Activated CD8-positive, alpha-beta memory T cell treated with anti-CD3 and anti-CD28 coated beads, Interleukin-2, amount 10 ng/mL, durations not matched to agents 7 days and 5 days (primary cell): Measurements from ENCODE around the gene MIEN1. TPM values are rescaled to one million over a fixed set of nuclear protein-coding genes. Genes with fewer than 3 reads are reported as not detected.
"Not testable (repeated sequence)": the region's sequence is repeated elsewhere in the genome, so short reads cannot be mapped to it uniquely, and the experiment has no call there.

ENCODE experiments used
- ATAC-seq: fragments of 150-1000 bp; cut with Tn5 transposase; one replicate; pipeline ENCODE4 v1.10.0; 2021; ENCODE audit warnings: moderate library complexity
- CTCF ChIA-PET: fragments of 350-600 bp; sonication (Branson Sonifier 250); formaldehyde crosslinking; loops from one replicate; lab custom pipeline; 2021; ENCODE audit warnings: antibody characterized with exemption; lab: Charles Lee
- DNase-seq: peaks from one replicate; pipeline ENCODE4 v3.0.0-alpha.2; 2020
- H3K27ac Mint-ChIP-seq: one replicate; pipeline ENCODE4 v1.8.0; 2021; ENCODE audit warnings: mild to moderate bottlenecking, mixed read lengths
- H3K27me3 Mint-ChIP-seq: one replicate; pipeline ENCODE4 v1.8.0; 2021; ENCODE audit warnings: mixed read lengths
- H3K36me3 Mint-ChIP-seq: one replicate; pipeline ENCODE4 v1.8.0; 2021; ENCODE audit warnings: mild to moderate bottlenecking, mixed read lengths
- H3K4me1 Mint-ChIP-seq: one replicate; pipeline ENCODE4 v1.8.0; 2021; ENCODE audit warnings: mixed read lengths
- H3K4me3 Mint-ChIP-seq: one replicate; pipeline ENCODE4 v1.8.0; 2021; ENCODE audit warnings: mild to moderate bottlenecking, moderate library complexity, mixed read lengths
- H3K9me3 Mint-ChIP-seq: one replicate; pipeline ENCODE4 v1.8.0; 2022; ENCODE audit warnings: low read depth, mixed read lengths
- total RNA-seq, 2 experiments: library from RNA; stranded (reverse); gene quantifications; one replicate each; pipeline ENCODE4 v1.2.3, GENCODE V29; 2021

The MIEN1 gene
- total RNA-seq, 2 experiments from 2014 or later, result 45.9 to 46.8 TPM

DNA sequence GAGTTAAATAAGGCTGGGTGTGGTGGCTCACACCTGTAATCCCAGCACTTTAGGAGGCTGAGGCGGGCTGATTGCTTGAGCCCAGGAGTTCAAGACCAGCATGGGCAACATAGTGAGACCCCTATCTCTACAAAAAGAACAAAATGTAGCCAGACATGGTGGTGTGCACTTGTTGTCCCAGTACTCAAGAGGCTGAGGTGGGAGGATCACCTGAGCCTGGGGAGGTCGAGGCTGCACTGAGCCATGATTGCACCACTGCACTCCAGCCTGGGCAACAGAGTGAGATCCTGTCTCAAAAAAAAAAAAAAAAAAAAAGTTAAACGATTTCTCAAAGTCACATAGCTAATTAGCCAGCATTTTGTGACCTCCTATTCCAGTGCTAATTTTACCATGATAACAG, 33.8 kb upstream of the MIEN1 start:
- H3K27ac Mint-ChIP-seq, H3K4me3 Mint-ChIP-seq, ATAC-seq, DNase-seq, H3K27me3 Mint-ChIP-seq, H3K9me3 Mint-ChIP-seq: not testable (repeated sequence)
- CTCF ChIA-PET, result interaction anchor here (0.8 to 1.8 kb wide), 6 partner anchors 8 to 142 kb away, joined by 3 to 6 read pairs (median 3); no protein-coding TSS in a partner anchor
- Mint-ChIP-seq H3K4me1 (peaks cover 71% of the 10 kb centered on the region), H3K36me3 (peaks cover 73% of the 10 kb centered on the region)

DNA sequence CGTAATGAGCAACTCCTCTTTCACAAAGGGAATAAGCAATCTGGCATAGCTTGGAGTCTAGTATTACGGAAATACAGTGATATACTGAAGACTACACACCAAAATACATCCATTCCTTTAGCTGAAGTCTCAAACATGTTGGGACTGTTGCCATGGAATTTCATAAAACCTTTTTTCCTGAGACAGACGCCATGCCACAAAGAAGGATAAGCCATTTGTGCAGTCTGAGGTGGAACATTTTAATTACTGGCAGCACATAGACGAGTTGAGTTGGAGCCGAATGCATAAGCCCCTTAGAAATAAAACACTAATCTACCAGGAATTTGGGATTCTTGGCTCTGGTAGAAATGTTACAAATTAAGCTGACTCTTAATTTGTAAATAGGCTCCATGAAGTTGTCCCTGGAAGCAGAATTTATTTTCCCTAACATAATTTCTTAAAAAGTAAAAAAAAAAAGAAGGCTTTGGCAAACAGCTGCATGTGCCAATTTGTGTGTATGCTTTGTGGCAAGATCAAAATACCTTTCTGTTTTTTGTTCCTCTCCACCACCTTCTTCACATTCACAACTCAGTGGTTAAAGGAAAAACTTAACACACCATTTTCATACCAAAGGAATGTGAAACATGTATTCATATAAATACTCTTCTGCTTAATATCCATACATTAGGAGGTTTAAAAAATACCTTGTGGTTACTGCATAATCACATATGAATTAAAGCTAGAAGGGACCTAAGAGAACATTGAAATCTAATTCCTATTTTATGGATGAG, 32.9 kb upstream of the MIEN1 start:
- Mint-ChIP-seq H3K27ac (peak overlapping the region; percentile 1), H3K27me3 (no peaks in the 10 kb centered on the region), H3K4me3 (no peak overlapping the region), H3K36me3 (peaks cover 68% of the 10 kb centered on the region), H3K9me3 (no peaks in the 10 kb centered on the region), H3K4me1 (peaks cover 72% of the 10 kb centered on the region)
- ATAC-seq (no peak), DNase-seq (peak; percentile 9)
- CTCF ChIA-PET, result interaction anchor here (1.0 to 1.8 kb wide), 2 partner anchors 7 to 17 kb away, joined by 3 to 6 read pairs; no protein-coding TSS in a partner anchor

DNA sequence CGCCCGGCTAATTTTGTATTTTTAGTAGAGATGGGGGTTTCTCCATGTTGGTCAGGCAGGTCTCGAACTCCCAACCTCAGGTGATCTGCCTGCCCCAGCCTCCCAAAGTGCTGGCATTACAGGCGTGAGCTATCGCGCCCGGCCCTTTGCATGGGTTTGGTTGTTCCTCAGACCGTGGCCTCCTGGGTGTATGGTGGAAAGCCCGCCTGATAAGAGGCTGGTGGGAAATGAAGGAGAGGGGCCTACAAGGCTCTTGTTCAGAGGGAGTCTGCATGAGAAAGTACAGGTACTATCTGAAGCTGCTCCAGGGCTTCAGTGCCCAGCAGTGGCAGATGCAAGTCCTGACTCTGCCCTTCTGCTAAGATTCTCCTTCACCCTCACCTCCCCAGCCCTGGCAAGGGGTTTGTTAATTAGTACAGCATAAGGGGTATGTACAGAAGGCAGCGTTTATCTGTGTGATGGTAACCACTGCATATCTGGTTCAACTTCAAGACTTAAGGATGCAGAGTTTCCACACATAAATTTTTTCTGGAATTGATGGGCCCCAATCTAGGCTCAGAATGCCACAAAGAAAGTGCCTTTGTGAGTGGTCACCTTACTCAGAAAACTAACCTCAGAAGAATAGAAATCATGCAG, 31.6 kb upstream of the MIEN1 start:
- CTCF ChIA-PET, result interaction anchor here (1.3 kb wide), 2 partner anchors 8 to 140 kb away, joined by 3 to 5 read pairs; no protein-coding TSS in a partner anchor
- no peak overlapping the region for H3K4me3 Mint-ChIP-seq
- H3K27me3 Mint-ChIP-seq, result no peaks in the 10 kb centered on the region
- peaks cover 59% of the 10 kb centered on the region for H3K36me3 Mint-ChIP-seq
- no peaks in the 10 kb centered on the region for H3K9me3 Mint-ChIP-seq
- H3K4me1 Mint-ChIP-seq, result peaks cover 74% of the 10 kb centered on the region
- peak; percentile 36 for DNase-seq
- ATAC-seq, result no peak
- peak overlapping the region; percentile 13 for H3K27ac Mint-ChIP-seq

DNA sequence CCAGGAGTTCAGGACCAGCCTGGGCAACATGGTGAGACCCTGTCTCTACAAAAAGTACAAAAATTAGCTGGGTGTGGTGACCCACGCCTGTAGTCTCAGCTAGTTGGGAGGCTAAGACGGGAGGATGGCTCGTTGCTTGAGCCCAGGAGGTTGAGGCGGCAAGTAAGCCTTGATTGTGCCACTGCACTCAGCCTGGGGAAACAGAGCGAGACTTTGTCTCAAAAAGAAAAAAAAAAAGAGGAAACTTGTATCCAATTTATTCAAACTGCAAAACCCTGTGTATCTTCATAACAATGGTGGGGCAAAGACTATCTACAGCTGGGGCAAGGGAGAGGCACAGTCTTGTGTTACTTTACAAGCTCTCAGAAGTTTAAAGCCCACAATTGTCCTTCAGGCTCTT, 28.9 kb upstream of the MIEN1 start:
- peak overlapping the region; percentile 85 for H3K27ac Mint-ChIP-seq
- H3K4me1 Mint-ChIP-seq, result peaks cover 73% of the 10 kb centered on the region
- H3K4me3 Mint-ChIP-seq, result no peak overlapping the region
- ATAC-seq, result no peak
- CTCF ChIA-PET, result interaction anchor here (0.6 to 2.9 kb wide), 10 partner anchors 10 to 212 kb away, joined by 3 to 17 read pairs (median 5); partner anchors contain the start of gene IKZF3
- H3K27me3 Mint-ChIP-seq, result no peaks in the 10 kb centered on the region
- peaks cover 32% of the 10 kb centered on the region for H3K36me3 Mint-ChIP-seq
- H3K9me3 Mint-ChIP-seq, result no peaks in the 10 kb centered on the region
- DNase-seq, result no peak

DNA sequence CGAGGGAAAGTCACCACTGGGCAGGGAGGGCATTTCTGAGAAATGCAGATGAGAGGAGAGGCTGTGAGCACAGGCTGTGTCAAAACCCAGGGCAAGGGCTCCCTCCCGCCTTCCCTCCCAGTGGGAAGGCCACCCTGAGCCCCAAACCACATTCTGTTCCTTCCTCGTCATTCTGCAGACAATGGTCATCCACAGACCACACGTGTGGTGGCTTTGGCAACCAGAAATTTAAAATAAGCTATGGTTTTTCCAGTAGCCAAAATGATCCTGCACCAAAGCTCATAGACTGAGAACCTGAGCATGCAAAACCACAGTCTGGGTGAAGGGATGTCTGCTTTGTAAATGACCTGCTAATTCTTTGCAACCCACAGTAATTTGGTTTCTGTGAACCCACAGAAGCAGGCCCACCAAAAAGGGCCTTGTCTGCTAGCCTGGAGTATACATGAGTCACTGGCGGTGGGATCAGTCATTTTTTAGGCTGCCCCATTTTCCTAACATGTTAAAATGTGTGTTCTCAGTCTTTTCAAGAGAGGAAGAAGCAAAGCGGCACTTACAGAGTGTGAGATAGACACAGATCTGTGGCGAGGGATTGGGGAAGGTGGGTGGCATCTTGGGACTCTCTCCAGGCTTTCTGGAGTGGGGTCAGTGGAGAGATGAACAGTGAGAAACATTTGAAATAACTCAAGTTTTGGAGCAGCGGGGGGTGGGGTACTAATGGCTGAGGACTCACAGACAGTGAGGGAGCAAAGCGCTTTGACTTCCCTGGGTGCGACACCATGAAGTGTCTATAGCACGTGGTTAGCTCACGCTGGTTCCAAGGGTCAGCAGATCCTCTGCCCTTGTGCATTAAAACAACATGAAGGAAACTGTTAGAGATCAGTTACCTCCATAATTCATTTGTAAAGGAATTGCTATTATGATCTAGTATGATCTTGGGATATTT, 27.9 kb upstream of the MIEN1 start:
- peaks cover 76% of the 10 kb centered on the region for H3K4me1 Mint-ChIP-seq
- no peaks in the 10 kb centered on the region for H3K9me3 Mint-ChIP-seq
- CTCF ChIA-PET, result interaction anchor here (1.0 to 2.9 kb wide), 14 partner anchors 11 to 211 kb away, joined by 3 to 17 read pairs (median 4); partner anchors contain the start of gene IKZF3
- ATAC-seq (peak; percentile 23), DNase-seq (peak; percentile 91)
- peak overlapping the region; percentile 85 for H3K27ac Mint-ChIP-seq
- peak overlapping the region; percentile 27 for H3K4me3 Mint-ChIP-seq
- no peaks in the 10 kb centered on the region for H3K27me3 Mint-ChIP-seq
- peaks cover 26% of the 10 kb centered on the region for H3K36me3 Mint-ChIP-seq

DNA sequence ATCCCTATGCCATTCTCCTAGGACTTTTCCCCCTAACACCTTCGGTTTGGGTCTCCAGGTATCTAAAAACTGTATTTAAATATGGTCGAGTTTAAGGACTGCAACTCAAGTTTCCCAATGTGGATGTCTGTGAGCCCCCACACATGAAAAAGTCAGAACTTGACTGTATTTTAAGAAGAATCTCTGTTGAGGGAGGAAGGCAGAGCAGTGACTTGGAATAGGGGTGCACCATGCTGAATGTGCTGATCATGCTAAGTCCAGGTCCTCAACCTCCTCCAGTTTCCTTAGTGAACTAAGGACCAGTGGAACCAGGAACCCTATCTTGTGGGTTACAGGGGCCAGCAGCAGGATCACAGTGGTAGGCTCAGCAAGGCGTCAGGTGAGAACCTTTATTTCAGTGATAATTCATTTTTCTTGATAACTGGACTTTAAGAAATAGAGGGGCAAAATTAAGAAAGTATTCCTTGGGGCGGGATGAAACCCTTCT, 26.9 kb upstream of the MIEN1 start:
- Mint-ChIP-seq H3K4me1 (peaks cover 75% of the 10 kb centered on the region), H3K27me3 (no peaks in the 10 kb centered on the region), H3K4me3 (peak overlapping the region; percentile 27), H3K36me3 (peaks cover 19% of the 10 kb centered on the region), H3K27ac (peak overlapping the region; percentile 85), H3K9me3 (no peaks in the 10 kb centered on the region)
- DNase-seq (no peak), ATAC-seq (no peak)
- CTCF ChIA-PET, result interaction anchor here (1.3 to 4.1 kb wide), 7 partner anchors 13 to 136 kb away, joined by 3 to 30 read pairs (median 9); partner anchors contain the start of gene IKZF3

DNA sequence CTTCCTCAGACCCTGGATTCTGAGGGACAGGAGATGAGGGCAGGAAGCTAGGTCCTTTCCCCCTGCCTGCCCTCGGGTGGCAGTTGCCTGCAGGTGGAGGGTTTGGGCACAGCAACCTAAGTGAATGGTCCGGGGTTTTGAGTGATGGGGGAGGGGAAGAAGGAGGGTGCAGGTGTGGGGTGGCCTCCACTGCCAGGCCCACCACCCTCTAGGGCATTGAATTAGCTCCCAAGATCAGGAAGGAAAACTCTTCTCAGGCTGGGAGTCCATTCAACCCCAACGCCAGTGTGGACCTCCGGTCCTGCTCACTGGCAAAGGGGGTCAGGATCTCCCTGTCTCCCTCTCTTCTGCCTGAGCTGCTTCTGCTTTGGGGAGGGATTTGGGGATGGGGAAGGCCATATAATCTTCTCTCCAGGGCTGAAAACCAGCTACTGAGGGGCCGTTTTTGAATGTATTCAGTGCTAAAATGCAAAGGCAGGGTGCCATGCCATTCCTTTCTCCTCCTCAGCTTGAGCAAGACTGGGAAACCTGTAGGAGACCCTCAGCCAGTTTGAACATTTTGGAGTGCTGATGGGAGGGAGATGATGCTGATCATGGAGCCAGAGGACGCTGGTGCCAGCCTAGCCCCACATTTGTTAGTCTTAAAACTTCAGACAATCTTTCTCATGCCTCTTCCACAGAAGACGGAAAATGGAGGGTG, 26.2 kb upstream of the MIEN1 start:
- no peaks in the 10 kb centered on the region for H3K27me3 Mint-ChIP-seq
- H3K4me3 Mint-ChIP-seq, result peak overlapping the region; percentile 46
- H3K36me3 Mint-ChIP-seq, result peaks cover 15% of the 10 kb centered on the region
- H3K9me3 Mint-ChIP-seq, result no peaks in the 10 kb centered on the region
- DNase-seq (no peak), ATAC-seq (no peak)
- peak overlapping the region; percentile 85 for H3K27ac Mint-ChIP-seq
- peaks cover 76% of the 10 kb centered on the region for H3K4me1 Mint-ChIP-seq
- CTCF ChIA-PET, result interaction anchor here (1.4 to 4.1 kb wide), 10 partner anchors 8 to 171 kb away, joined by 5 to 30 read pairs (median 8); partner anchors contain the start of genes IKZF3, LRRC3C, MIEN1 and ORMDL3

DNA sequence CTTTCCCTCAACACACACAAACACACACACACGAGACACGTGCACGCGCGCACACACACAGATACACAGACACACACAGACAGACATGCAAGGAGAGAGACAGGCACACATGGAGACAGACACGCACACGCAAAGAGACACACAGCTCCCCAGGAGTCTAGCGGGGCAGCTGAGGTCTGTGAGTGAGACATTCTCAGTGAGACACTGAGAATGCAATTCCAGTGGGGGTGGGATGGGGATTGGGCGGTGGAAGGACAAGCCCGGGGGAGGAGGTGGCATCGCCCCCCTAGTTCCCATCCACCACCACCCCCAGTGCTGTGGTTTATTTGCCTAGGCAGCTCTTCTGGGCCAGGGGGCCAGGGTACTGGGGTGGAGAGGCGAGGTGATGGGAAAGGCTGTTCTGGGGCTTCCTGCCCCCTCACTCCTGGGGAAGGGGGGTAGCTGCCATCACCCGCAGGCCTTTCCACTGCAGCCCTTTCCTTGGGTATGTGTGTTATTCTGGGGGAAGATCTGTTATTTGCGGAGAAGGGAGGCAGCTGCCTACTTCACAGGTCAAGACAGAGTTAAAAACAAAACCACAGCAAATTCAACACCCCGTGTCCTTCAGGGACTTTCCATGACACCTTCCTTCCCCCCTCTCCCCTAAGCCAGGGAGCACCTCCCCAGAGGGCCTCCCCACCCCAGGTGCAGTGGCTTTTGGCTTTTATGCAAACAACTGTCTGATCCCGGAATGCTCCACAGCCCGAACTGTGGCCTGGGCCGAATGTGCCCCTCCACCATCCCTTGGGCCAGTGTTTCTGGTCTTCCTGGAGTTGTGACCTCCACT, 25.4 kb upstream of the MIEN1 start:
- Mint-ChIP-seq H3K27ac (peak overlapping the region; percentile 85), H3K27me3 (no peaks in the 10 kb centered on the region), H3K9me3 (no peaks in the 10 kb centered on the region), H3K4me1 (peaks cover 70% of the 10 kb centered on the region), H3K4me3 (peak overlapping the region; percentile 46), H3K36me3 (peaks cover 10% of the 10 kb centered on the region)
- DNase-seq (peak; percentile 65), ATAC-seq (no peak)
- CTCF ChIA-PET, result interaction anchor here (0.5 to 4.1 kb wide), 21 partner anchors 9 to 208 kb away, joined by 3 to 30 read pairs (median 6); partner anchors contain the start of genes IKZF3, LRRC3C, MIEN1 and ORMDL3

DNA sequence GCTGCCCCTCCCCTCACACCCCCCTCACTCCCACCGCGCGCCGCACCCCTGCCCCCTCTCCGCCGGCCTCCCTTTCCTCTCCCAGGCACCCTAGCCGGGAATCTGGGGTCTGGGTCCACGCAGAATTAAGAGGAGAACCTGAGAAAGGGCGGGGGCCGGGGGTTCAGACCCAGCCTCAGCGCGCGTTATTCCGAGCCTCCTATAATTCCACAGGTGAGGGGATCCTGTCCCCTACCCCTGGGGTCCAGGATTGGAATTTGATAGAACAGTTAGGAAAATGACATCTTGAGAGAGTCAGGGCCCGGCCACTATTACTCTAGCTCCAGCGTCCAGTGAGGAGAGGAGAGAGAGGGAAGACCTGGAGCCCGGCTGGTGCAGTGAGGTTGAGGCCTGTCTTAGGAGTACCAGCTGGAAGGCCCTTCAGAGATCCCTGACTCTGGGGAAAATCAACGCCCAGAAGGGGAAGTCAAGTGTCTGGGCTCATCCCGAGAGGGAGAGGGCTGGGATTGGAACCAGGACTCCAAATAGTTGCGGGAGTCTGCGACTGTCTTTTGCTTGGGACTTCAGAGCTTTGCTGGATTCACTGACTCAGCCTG, 24.7 kb upstream of the MIEN1 start:
- Mint-ChIP-seq H3K9me3 (no peaks in the 10 kb centered on the region), H3K4me3 (peak overlapping the region; percentile 46), H3K27me3 (no peaks in the 10 kb centered on the region), H3K36me3 (peaks cover 7% of the 10 kb centered on the region), H3K27ac (peak overlapping the region; percentile 85), H3K4me1 (peaks cover 68% of the 10 kb centered on the region)
- ATAC-seq (no peak), DNase-seq (no peak)
- CTCF ChIA-PET, result interaction anchor here (0.5 to 4.1 kb wide), 24 partner anchors 9 to 207 kb away, joined by 3 to 30 read pairs (median 6); partner anchors contain the start of genes IKZF3, LRRC3C, MIEN1 and ORMDL3

DNA sequence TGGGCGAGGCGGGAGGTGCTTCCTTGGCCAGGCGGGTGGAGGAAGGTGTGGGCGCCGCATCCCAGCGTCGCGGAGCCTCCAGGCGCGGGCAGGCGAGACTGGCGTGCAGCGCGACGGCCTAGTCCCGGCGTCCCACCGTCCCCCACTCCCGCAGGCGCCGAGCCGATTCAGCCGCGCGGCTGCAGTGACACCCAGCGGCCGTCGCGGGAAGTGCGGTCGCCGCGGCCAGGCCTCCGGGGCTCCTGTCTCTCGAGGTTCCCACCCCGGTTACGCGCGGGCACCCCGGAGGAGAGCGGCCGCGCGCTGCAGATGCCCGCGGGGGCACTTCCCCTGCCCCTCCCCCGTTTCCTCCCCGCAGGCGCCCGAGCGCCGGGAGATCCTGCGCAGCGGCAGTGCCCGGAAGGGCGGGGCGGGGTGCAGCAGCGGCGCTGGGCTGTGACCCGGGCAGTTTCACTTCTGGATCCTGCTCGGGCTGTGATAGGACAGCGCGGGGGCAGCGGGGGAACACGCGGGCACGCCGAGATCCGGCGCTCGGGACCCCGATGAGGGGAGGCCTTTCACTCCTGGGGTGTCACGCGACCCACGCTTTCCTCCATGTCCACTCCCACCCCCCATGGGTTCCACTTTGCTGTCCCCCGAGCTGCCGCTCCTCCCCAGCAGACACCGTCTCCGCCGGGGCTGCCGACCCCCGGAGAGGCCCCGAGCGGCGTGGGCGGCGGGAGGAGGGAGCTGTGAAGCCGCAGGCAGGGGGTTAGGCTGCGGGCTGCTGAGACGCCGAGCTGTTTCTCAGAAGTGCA, 24.0 kb upstream of the MIEN1 start:
- peak; percentile 98 for DNase-seq
- CTCF ChIA-PET, result interaction anchor here (0.7 to 4.1 kb wide), 25 partner anchors 10 to 206 kb away, joined by 3 to 36 read pairs (median 6); partner anchors contain the start of genes IKZF3, LRRC3C, MIEN1 and ORMDL3
- Mint-ChIP-seq H3K27me3 (no peaks in the 10 kb centered on the region), H3K4me3 (peak overlapping the region; percentile 78), H3K27ac (peak overlapping the region; percentile 91), H3K9me3 (no peaks in the 10 kb centered on the region), H3K36me3 (peaks cover 3% of the 10 kb centered on the region), H3K4me1 (peaks cover 62% of the 10 kb centered on the region)
- peak; percentile 87 for ATAC-seq
